Activated naive CD4-positive, alpha-beta T cell treated with Interleukin-2 at 50 U/mL for 16 hours (primary cell): ENCODE data around the gene CBARP.

ENCODE experiments used
- DNase-seq: peaks from one replicate; pipeline ENCODE4 v3.0.0-alpha.2; 2020

Gene CBARP

GRCh38 chr19:1237027-1237659 lies 662 bp downstream of the CBARP start:
- no peak for DNase-seq

- no peak for DNase-seq
These were observed 1.2 kb downstream of the CBARP start for GRCh38 chr19:1236576-1236975.

GRCh38 chr19:1235625-1236538 lies 1.9 kb downstream of the CBARP start:
- no peak for DNase-seq

- DNase-seq, result no peak
These were observed 2.8 kb downstream of the CBARP start for GRCh38 chr19:1234955-1235380.

- DNase-seq, result no peak
These were observed 3.5 kb downstream of the CBARP start for GRCh38 chr19:1234051-1234954.

GRCh38 chr19:1233115-1233667 lies 4.6 kb downstream of the CBARP start:
- DNase-seq, result no peak

- DNase-seq, result no peak
These were observed 5.1 kb downstream of the CBARP start for GRCh38 chr19:1232652-1233072.

GRCh38 chr19:1231729-1232637 lies 5.8 kb downstream of the CBARP start:
- no peak for DNase-seq

GRCh38 chr19:1230783-1231489 lies 6.9 kb downstream of the CBARP start:
- DNase-seq, result no peak

GRCh38 chr19:1229924-1230782 lies 7.7 kb downstream of the CBARP start:
- DNase-seq, result no peak

GRCh38 chr19:1229056-1229923 lies 8.5 kb downstream of the CBARP start:
- DNase-seq, result no peak

GRCh38 chr19:1228161-1228957 lies 9.4 kb downstream of the CBARP start:
- DNase-seq, result no peak

GRCh38 chr19:1227304-1228054 lies 10.3 kb downstream of the CBARP start:
- DNase-seq, result no peak

- DNase-seq, result no peak
These were observed 11.1 kb downstream of the CBARP start for GRCh38 chr19:1226522-1227303.

- no peak for DNase-seq
These were observed 11.6 kb downstream of the CBARP start for GRCh38 chr19:1226227-1226518.

GRCh38 chr19:1225440-1226226 lies 12.2 kb downstream of the CBARP start:
- no peak for DNase-seq
